GM04504 (cell line): ENCODE results near the gene RASSF7.
A peak's percentile ranks its signal among the peaks of the same experiment; 100 is the strongest.
"Not testable (repeated sequence)": the region's sequence is repeated elsewhere in the genome, so short reads cannot be mapped to it uniquely, and the experiment has no call there.

Experiments used
- DNase-seq: peaks from one replicate; pipeline ENCODE4 v3.0.0-alpha.2; 2012; ENCODE audit warnings: low read depth

Gene RASSF7

GRCh38 chr11:560305-561147 lies at the start of gene RASSF7, which contains the start of gene LMNTD2:
RASSF7 (plus strand) TSS chr11:560970; CDS start chr11:561769, 799 bp downstream.
LMNTD2 (minus strand) TSS chr11:560738; CDS start chr11:560716, 22 bp downstream.
- DNase-seq: peak; percentile 38

- no peak for DNase-seq
Measured at GRCh38 chr11:512761-513595, 47.8 kb upstream of the RASSF7 start.

GRCh38 chr11:514606-515005 lies 46.2 kb upstream of the RASSF7 start:
- no peak for DNase-seq

- DNase-seq: no peak
Measured at GRCh38 chr11:515131-515530, 45.6 kb upstream of the RASSF7 start.

- no peak for DNase-seq
Measured at GRCh38 chr11:516400-516799, 44.4 kb upstream of the RASSF7 start.

- DNase-seq: not testable (repeated sequence)
Measured at GRCh38 chr11:516918-517685, 43.7 kb upstream of the RASSF7 start.

GRCh38 chr11:518463-519202 lies 42.1 kb upstream of the RASSF7 start:
- peak; percentile 97 for DNase-seq

GRCh38 chr11:520428-521176 lies 40.2 kb upstream of the RASSF7 start:
- no peak for DNase-seq

- DNase-seq: no peak
Measured at GRCh38 chr11:521177-521688, 39.5 kb upstream of the RASSF7 start.

GRCh38 chr11:526192-526591 lies 34.6 kb upstream of the RASSF7 start:
- DNase-seq: no peak

GRCh38 chr11:528166-528814 lies 32.5 kb upstream of the RASSF7 start:
- no peak for DNase-seq

- no peak for DNase-seq
Measured at GRCh38 chr11:528815-529727, 31.7 kb upstream of the RASSF7 start.

GRCh38 chr11:529728-530411 lies 30.9 kb upstream of the RASSF7 start:
- no peak for DNase-seq

GRCh38 chr11:530960-531831 lies 29.6 kb upstream of the RASSF7 start:
- DNase-seq: no peak

- no peak for DNase-seq
Measured at GRCh38 chr11:531919-532526, 28.7 kb upstream of the RASSF7 start.

- DNase-seq: no peak
Measured at GRCh38 chr11:532527-532985, 28.2 kb upstream of the RASSF7 start.
